A673 (cell line): ENCODE results near the gene MAML3. TPM values are rescaled to one million over a fixed set of nuclear protein-coding genes. Genes with fewer than 3 reads are reported as not detected.

ENCODE experiments used
- BruUV-seq: library from RNA; stranded (reverse); fragments of 400-500 nt; replicated peaks from 2 replicates; lab custom pipeline; 2021; lab: Mats Ljungman, UMichigan
- CTCF ChIA-PET: fragments of 300-600 bp; sonication (Branson Sonifier 250); formaldehyde crosslinking; loops from one replicate; lab custom pipeline; 2022; ENCODE audit warnings: antibody characterized with exemption; lab: Charles Lee
- POLR2A ChIA-PET: fragments of 300-600 bp; sonication (Branson Sonifier 250); formaldehyde crosslinking; loops from one replicate; lab custom pipeline; 2022; ENCODE audit warnings: antibody characterized with exemption; ENCODE audit not compliant: low non-redundant PET; lab: Charles Lee
- DNase-seq: peaks from one replicate; pipeline ENCODE4 v3.0.0-alpha.2; 2015; ENCODE audit warnings: low spot score
- H3K27ac ChIP-seq: fragments of 200-600 bp; sonication (generic); 2 replicates; pipeline ENCODE4 v1.5.1; 2016; ENCODE audit warnings: mixed run types, low read depth, mild to moderate bottlenecking, mixed read lengths, antibody characterized with exemption, low read length; ENCODE audit not compliant: poor library complexity, severe bottlenecking
- H3K27me3 ChIP-seq: fragments of 200-600 bp; sonication (generic); replicated peaks from 2 replicates; pipeline ENCODE4 v1.6.1; 2017; ENCODE audit warnings: mixed run types, low read depth, mild to moderate bottlenecking, mixed read lengths, antibody characterized with exemption, low read length; ENCODE audit not compliant: insufficient read depth, poor library complexity
- H3K36me3 ChIP-seq: fragments of 200-600 bp; sonication (generic); 2 replicates; pipeline ENCODE4 v1.6.1; 2016; ENCODE audit warnings: mixed run types, mild to moderate bottlenecking, mixed read lengths, antibody characterized with exemption, low read length; ENCODE audit not compliant: insufficient read depth, poor library complexity, severe bottlenecking
- H3K4me1 ChIP-seq: fragments of 200-600 bp; sonication (generic); 2 replicates; pipeline ENCODE4 v1.6.1; 2017; ENCODE audit warnings: mixed run types, mild to moderate bottlenecking, mixed read lengths, antibody characterized with exemption, low read length; ENCODE audit not compliant: insufficient read depth, poor library complexity, severe bottlenecking
- H3K4me3 ChIP-seq: fragments of 200-600 bp; sonication (generic); 2 replicates; pipeline ENCODE4 v1.5.1; 2016; ENCODE audit warnings: low read depth, mixed run types, mild to moderate bottlenecking, mixed read lengths, low read length; ENCODE audit not compliant: poor library complexity, severe bottlenecking
- H3K9me3 ChIP-seq: fragments of 200-600 bp; sonication (generic); 2 replicates; pipeline ENCODE4 v1.6.1; 2016; ENCODE audit warnings: mixed run types, low read depth, mild to moderate bottlenecking, mixed read lengths, antibody characterized with exemption, low read length; ENCODE audit not compliant: poor library complexity, severe bottlenecking
- CTCF ChIP-seq: fragments of 300-800, 200-600 bp; sonication (generic); conservative IDR thresholded peaks from 2 replicates; pipeline ENCODE4 v1.5.1; 2017; ENCODE audit warnings: low read depth, mild to moderate bottlenecking, antibody characterized with exemption, low read length, moderate library complexity, mixed read lengths
- EZH2 ChIP-seq: fragments of 200-600 bp; sonication (generic); IDR thresholded peaks from 2 replicates; pipeline ENCODE4 v1.6.1; 2017; ENCODE audit warnings: borderline replicate concordance, low read depth, mild to moderate bottlenecking, mixed read lengths, antibody characterized with exemption, low read length; ENCODE audit not compliant: poor library complexity, severe bottlenecking
- intact Hi-C: fragments of 100-400 bp; cut with micrococcal nuclease; formaldehyde crosslinking; loops from one replicate; pipeline ENCODE4 v1.10.0; 2022; ENCODE audit not compliant: unreplicated experiment
- total RNA-seq: library from RNA; stranded (reverse); gene quantifications from 2 replicates; pipeline ENCODE4 v1.2.3, GENCODE V29; 2021

Gene MAML3
- total RNA-seq, 1 experiment from 2014 or later = 3.7 TPM

- H3K4me3 ChIP-seq = no peak overlapping the region
- H3K27ac ChIP-seq = no peak overlapping the region
- intact Hi-C loops = no loop called here
- ChIA-PET CTCF (interaction anchor here (0.6 kb wide), 1 partner anchor 37 kb away, joined by 3 read pairs; no protein-coding TSS in a partner anchor), POLR2A (no interaction called here)
- BruUV-seq = no TSS peak
- no peaks in the 10 kb centered on the region for H3K9me3 ChIP-seq
- no peak for DNase-seq
- TF ChIP-seq CTCF (no peak), EZH2 (no peak)
- no peaks in the 10 kb centered on the region for H3K36me3 ChIP-seq
- no peaks in the 10 kb centered on the region for H3K27me3 ChIP-seq
- no peaks in the 10 kb centered on the region for H3K4me1 ChIP-seq
Observed at GRCh38 chr4:139782926-139783522, 371.0 kb downstream of the MAML3 start.

- Histone ChIP-seq H3K4me3 (no peak overlapping the region), H3K36me3 (no peaks in the 10 kb centered on the region), H3K9me3 (no peaks in the 10 kb centered on the region), H3K27ac (no peak overlapping the region), H3K4me1 (no peaks in the 10 kb centered on the region), H3K27me3 (no peaks in the 10 kb centered on the region)
- POLR2A ChIA-PET = no interaction called here
- intact Hi-C loops = no loop called here
- TF ChIP-seq CTCF = no peak
- no peak for TF ChIP-seq EZH2
- no TSS peak for BruUV-seq
- CTCF ChIA-PET = no interaction called here
- peak; percentile 7 for DNase-seq
Observed at GRCh38 chr4:139781066-139781465, 372.9 kb downstream of the MAML3 start.

- CTCF ChIA-PET = interaction anchor here (0.5 kb wide), 1 partner anchor 47 kb away, joined by 3 read pairs; no protein-coding TSS in a partner anchor
- Histone ChIP-seq H3K27ac (no peak overlapping the region), H3K27me3 (no peaks in the 10 kb centered on the region), H3K9me3 (no peaks in the 10 kb centered on the region), H3K4me3 (no peak overlapping the region), H3K4me1 (no peaks in the 10 kb centered on the region), H3K36me3 (no peaks in the 10 kb centered on the region)
- intact Hi-C loops = no loop called here
- no peak for TF ChIP-seq CTCF
- no peak for TF ChIP-seq EZH2
- DNase-seq = no peak
- BruUV-seq = no TSS peak
- POLR2A ChIA-PET = no interaction called here
Observed at GRCh38 chr4:139779691-139780090, 374.3 kb downstream of the MAML3 start.
